NCI-H2107 (cell line): ENCODE results near the gene MTMR3.

Source experiments
- DNase-seq: peaks from one replicate; lab custom pipeline; 2025; lab: John Stamatoyannopoulos, UW

The MTMR3 gene

DNA sequence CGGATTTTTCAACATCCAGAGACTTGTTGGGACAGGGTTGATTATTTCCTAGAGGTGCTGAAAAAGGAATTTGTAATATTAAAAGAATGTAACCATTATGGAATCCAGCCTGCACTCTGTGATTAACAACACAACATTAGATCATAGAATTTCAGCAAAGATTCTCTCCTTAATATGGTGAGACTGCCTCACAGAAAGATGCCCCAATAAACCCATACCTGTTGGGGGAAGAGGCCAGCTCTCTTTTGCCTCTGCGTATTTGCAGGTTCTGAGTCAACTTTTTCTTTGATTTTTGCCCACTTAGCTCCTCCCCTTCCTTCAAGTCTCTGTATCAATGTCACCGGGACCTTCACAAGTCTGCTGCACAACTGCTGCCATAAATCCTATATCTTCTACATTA, 12.4 kb upstream of the MTMR3 start:
- no peak for DNase-seq

DNA sequence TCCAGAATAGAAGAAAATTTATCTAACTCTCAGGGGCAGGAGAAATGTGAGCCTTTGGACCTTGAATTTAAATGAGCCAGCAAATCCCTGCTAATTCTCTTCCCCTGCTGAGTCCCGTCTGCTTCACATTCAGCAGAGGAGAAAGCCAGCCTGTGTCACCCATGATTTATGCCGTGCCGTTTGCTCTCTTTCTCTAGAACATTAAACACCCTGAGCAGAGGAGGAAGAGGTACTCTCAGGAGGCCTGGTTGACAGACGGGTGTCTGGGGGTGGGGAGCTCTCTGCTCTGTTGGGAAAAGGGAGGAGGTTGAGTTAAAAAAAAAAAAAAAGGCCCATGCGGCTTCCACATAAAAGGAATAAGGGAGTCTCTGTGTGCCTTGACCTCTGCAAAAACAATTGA, 11.3 kb upstream of the MTMR3 start:
- DNase-seq, result peak; percentile 14

DNA sequence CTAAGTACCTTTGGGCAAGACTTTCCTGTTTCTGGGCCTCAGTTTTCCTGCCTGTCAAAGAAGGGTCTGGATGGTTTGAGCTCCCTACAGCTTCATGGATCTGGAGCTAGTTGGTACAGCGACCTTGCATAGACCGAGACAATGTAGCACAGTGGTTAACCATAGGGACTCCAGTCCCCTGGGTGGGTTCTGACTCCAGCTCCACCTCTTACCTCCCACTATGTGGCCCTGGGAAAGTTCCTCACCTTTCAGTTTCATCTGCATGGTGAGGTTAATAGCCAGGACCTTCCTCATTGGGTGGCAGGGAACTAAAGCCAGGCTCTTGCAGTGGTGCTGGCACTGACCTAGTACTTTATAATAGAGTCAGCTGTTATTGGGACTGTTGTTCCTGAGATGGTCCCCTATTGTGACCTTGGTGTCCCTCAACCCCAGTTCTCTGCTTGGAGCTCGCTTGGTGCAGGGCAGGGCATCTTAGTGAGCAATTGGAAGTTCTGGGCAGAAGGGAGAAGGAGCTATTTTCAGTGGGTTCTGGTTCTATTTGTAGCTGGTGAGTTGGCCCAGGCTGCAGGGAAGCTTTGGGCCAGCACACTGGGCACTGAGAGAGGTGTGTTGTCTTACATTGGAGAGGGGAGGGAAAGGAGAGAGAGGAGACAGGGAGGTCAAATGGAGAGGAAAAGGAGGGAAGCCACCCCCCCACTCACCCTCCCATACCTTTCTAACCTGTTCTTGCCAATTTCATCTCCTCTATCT, 10.7 kb upstream of the MTMR3 start:
- DNase-seq, result no peak

DNA sequence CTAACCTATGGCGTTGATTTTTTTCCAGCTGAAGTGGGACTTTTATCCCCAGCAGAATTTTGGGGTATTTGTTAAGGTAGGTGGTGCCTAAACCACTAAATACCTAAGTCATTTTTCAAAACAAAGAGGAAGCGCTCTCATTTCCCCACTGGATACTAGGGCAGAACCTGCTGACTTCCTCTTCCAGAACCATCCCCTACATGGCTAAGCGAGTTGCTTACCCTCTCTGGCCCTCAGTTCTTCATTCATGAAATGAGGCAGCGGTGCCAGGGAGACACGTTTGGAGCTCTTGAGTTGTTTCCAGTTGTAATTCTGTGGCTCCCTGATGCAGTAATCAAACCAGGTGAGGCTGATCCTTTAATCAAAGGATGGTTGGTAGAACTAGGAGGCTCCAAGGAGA, 10.0 kb upstream of the MTMR3 start:
- DNase-seq, result no peak

DNA sequence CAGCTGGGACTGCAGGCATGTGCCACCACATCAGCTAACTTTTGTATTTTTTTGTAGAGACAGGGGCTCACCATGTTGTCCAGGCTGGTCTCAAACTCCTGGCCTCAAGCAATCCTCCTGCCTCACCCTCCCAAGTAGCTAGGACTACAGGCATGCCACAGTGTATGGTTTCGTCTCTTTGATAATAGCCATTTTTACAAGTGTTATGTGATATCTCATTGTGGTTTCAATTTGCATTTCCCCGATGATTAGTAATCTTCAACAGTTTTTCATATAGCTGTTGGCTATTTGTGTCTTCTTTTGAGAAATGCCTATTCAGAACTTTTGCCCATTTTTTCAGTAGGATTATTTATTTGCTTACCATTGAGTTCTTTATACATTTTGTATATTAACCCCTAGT, 9.0 kb upstream of the MTMR3 start:
- DNase-seq, result no peak

DNA sequence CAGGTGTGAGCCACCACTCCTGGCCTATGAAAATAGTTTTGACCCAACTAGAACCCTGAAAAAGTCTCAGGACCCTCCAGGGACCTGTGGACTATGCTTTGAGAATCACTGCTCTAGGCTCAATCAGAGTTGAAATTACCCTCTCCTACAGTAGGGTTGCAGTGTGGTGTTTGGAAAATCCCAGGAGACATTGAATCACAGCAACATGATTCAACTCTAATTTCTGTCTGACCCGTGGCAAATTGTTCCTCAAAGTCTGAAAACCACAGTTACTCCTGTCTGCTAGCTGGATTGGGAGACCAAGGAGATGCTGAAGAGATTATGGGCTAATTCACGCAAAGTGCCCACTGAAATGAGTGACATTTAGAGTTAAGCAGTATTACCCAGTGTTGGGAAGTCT, 5.4 kb upstream of the MTMR3 start:
- no peak for DNase-seq

DNA sequence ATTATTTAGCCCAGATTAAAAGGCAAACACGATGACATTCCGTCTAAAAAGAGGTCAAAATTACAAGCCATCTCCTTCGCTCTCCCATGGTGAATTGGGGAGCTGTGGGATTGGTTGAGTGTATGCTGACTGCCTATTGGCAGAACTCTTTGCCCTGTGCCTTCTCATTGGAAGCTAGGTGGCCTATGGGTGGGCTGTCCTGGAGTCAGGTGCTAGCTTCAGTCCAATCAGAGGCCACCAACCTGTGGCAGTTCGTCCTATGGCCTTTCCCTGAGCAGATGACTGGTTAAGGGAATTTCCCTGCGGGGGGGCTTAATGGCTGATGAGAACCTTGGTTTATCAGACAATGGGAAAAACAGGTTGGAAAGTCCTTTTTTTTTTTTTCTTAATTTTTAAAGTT, 3.2 kb upstream of the MTMR3 start:
- no peak for DNase-seq

DNA sequence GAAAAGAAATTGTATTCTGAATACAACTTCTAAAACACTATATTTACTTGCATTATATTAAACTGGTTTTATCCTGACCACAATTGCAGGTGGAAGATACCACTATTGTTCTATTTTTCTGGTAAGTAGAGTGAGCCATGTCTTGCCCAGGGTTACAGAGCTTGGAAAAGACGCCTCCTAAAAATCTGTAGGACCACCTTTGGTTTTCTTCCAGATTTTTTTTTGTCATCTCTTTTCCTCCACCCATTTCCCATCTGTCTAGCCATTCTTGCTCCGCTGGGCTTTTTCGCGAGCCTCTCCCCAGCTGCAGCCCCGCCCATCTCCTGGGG, 294 bp upstream of the MTMR3 start:
- DNase-seq, result no peak

DNA sequence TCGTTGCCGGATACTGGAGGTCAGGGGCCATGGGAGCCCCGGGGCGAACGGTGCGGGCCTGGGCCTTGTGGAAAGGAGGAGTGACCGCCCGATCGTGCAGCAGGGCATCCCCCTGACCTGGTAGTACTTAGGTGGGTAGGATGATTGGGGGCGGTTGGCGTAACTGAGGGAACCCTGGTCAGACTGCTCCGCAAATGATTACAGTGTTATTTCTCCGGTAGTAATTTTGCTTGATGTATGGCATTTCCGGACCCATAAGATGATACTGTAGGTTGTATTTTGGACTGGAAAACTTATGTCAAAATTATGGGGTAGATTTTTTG, 762 bp downstream of the MTMR3 start:
- DNase-seq, result no peak

DNA sequence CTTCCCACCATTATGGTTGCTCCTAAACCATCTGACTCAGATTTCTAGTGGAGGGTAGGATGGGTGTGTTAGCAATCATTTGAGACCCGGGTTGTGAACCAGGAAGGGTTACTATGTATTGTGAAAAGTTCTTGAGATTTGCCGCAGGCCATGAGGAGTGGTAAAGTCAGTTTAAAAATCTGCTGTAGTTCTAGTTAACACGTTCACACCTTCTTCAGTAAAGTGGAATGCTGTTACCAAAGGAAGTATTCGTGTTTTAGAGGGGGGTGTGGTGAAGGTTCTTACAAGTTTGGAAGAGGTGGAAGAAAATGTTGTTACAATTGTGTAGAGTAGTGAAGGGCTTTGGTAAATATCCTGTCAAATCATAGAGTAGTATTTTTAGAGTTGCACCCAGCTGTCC, 2.6 kb downstream of the MTMR3 start:
- no peak for DNase-seq

DNA sequence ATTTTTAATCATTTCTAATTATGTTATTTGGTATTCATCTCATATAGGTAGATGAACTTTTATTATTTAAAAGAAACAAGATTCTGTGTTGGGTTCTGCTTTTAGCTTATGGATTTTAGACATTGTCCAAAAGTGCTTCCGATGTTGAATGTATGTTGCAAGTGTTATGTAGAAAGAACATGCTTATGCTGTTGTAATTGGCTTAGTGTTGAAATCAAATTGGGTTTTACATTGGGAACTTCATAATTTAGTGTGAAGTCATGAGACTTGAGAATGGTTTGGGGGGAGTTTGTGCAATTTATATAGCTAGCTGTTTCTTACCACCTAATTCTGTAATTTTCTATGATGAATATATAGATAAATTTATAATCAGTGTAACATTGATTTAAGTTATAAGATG, 3.6 kb downstream of the MTMR3 start:
- DNase-seq, result no peak

DNA sequence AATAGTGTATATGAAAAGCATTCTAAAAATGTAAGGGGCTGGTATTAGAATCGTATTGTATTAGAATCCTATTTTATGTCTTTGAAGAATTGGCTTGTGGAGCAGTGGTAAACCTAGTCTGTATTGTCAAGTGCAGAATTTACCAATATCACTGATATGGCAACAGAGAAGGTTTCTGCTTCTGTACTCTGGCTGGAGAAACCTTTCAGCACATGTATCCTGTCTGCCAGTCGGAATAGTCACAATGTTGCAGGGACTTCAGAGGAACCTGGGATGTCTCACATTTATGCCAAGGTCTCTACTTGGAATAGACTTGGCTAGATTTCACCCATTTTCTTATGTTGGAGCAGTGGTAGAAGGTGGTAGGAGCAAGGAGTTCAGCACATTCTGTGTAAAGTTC, 4.4 kb downstream of the MTMR3 start:
- DNase-seq, result no peak

DNA sequence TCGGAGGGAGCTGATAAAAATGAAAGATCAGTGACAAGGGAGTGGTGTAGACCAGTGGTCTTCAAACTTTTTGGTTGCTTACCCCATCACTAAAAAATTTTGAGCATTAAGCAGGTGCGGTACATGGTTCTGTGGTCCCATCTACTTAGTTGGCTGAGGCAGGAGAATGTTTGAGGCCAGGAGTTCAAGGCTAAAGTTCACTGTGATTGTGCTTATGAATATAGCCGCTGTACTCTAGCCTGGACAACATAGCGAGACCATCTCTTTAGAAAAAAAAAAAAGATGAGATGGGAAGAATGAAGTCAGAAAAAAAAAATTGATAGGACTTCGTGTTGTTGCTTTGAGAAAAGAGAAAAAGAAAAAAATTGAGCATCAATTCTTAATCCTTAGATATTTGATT, 7.8 kb downstream of the MTMR3 start:
- no peak for DNase-seq

DNA sequence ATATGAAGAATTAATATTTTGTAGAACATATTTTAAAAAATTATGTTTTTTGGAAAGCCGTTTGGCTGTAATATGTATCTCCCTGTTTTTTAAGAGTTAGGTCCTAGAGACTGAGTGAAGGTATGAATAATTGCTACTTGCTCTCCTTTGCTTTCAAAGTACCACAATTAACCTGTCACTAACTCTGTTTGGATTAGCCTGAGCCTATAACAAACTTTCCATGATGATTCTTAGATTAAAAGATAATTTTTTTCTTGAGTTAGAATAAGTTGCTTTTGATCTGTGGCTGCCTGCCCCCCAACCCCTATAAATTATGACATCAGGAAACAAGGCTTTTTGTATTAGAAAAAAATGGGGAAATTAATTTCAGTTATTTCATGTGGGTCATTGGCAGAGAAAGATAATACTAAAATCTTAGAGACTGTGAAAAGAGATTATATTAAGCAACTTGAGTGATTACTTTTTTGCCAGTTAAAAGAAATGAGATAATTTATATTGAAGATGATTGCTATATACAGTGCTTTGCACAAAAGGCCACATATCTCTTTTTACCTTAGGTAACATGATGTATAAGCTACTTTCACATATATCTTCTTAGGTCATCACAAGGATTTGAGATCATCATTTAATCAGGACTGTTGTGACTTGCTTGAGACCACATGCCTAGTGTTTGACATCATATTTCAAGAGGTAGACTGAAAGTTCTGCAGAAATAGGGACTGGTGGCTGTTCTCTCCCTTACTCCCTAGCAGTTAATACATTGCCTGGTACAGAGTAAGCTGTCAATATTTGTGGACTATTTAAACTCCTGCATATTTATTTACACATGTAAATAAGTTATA, 9.6 kb downstream of the MTMR3 start:
- DNase-seq, result no peak

DNA sequence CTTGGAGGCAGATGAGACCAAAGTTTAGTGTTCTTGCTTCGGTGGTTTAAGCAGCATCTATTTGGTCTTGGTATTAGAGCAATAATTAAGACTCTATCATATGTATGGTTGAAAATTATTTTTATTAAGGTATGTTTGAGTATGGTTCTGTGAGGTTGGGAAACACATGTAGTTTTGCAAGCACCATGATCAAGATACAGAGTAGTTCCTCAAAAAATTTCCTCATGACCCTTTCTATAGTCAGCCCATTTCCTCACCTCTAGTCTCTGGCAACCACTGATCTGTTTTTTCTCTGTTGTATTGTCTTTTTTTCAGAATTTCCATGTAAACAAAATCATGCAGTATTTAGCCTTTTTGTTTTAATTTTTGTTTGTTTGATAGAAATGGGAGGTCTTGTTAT, 18.4 kb downstream of the MTMR3 start:
- no peak for DNase-seq

DNA sequence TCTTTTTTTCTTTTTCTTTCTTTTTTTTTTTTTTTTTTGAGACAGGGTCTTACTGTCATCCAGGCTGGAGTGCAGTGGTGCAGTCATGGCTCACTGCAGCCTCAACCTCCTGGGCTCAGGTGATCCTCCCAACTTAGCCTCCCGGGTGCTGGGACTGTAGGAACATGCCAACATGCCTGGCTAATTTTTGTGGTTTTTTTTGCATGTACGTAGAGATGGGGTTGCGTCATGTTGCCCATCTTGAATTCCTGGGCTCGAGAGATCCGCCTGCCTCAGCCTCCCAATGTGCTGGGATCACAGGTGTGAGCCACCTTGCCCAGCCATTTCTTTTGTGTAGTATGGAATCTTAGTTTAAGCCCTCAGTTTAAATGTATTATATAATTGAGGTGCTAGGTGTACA, 20.4 kb downstream of the MTMR3 start:
- no peak for DNase-seq

DNA sequence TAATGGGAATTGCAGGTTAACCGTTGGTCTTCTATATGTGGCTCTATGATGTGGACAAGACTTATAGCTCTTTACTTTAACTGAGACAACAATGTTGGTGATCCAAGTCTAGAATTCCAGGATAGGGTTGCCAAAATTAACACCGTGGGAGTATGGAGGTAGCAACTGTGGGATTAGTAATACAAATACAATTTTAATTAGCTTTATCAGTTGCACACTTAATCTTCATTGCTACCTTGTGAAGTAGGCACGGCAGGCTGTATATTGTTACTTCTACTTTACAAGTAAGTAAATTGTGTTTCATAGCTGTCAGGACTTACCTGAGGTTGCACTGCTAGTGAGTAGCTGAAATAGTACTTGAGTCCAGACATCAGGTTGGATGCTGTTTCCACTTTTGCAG, 21.0 kb downstream of the MTMR3 start:
- DNase-seq, result no peak

DNA sequence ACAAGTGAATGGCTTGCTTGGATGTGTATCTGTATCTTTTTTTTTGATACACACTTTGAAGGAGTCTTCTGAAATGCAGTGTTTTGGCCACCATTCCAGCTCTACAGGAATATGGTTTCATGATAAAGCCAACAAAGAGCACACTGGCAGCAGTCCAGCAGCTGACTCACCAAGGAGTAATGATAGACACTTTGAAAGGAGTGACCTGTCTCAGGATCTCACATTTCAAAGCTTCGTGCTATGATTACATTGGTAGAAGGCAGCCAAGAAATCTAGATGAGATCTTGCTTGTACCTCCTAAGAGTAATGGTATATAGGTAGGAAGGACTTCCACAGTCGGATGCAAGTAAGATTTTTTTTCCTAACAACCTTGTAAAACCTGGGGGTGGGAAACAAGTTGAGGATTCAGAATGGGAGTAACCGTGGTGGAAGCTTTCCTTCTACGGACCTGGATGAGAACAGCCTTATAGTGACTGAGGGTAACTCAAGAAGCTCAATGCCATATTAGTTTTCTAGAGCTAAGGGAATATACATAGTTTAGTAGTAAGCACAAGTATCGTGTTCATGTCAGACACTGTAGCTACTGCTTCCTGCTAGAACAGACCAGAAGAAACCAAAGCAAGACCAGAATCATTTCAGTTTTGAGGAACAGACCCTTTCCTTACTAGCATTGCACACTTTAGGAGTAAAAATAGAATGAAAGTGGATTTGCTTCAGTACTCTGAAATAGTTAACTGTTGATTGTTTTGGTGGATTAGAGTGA, 25.0 kb downstream of the MTMR3 start:
- DNase-seq, result peak; percentile 28

DNA sequence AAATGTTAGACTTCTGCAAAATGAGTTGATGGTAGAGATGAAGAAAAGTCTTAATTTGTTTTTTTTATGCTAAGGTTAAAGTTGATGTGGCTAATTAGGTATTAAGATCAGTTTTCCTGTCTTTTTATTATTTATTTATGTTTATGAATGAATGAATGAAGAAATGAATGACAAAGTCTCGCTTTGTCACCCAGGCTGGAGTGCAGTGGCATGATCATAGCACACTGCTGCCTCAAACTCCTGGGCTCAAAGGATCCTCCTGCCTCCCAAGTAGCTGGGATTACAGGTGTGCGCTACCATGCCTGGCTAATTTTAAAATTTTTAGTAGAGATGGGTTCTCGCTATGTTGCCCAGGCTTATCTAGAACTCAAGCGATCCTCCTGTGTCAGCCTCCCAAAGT, 29.2 kb downstream of the MTMR3 start:
- DNase-seq, result no peak

DNA sequence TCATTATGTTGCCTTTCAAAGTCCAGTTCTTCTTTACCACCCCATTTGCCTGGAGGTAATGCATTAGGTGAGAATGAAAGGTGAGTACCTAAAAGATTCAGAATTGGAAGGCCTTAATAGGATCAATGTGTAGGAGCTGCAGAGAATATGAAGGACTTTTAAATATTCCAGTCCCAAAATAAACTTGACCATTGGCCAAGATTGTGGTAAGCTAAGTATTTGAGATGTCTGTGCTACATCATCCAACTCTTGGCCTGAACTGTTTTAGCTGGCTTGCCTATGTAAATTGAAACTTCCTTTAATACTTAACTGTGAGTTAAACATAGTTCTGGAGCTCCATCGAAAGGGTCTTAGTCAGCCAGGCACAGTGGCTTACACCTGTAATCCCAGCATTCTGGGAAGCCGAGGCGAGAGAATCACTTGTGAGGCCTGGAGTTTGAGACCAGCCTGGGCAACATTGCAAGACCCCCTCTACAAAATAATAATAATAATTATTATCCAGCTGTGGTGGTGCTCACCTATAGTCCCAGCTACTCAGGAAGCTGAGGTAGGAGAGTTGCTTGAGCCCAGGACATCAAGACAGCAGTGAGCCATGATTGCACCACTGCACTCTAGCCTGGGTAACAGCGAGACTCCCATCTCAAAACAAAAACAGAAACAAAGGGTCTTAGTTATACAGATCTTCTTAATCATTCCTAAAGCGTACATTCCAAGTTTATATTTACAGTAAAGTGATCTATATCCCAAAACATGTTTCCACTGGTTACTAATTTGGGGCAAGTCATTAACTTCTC, 29.8 kb downstream of the MTMR3 start:
- DNase-seq, result no peak

DNA sequence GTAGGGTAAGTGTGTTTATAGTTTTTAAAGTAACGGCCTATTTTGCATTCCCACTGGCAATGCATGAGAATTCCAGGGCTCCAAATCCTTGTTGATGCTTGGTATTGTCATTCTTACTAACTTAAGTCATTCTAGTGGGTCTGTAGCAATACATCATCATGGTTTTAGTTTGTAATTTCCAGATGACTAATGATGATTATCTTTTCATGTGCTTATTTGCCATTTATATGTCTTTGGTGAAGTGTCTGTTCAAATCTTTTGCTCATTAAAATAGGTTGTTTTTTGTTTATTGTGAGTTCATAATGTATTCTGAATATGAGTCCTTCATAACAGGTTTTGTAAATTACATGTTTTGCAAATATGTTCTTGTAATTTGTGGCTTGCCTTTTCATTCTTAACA, 31.2 kb downstream of the MTMR3 start:
- DNase-seq, result no peak

DNA sequence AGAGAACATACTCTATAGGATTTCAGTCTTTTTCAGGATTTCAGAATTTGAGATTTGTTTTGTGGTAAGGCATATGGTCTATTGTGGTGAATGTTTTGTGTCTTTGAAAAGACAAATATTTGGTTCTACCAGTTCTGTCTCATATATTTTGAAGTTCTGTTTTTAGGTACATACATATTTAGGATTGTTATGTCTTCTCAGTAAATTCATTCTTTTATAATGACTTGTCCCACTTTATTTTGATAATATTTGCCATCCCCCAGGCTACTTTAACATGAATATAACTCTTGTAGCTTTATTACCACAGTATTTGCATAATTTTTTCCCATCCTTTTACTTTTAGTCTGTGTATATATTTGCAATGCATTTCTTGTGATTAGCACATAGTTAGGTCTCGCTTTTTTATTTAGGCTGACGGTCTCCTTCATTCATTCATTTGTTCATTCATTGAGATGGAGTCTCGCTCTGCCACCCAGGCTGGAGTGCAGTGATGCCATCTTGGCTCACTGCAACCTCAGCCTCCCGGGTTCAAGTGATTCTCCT, 32.1 kb downstream of the MTMR3 start:
- no peak for DNase-seq
